Measurements from ENCODE around the gene NBPF3. TPM values are rescaled to one million over a fixed set of nuclear protein-coding genes. Genes with fewer than 3 reads are reported as not detected.
"Not testable (repeated sequence)": the region's sequence is repeated elsewhere in the genome, so short reads cannot be mapped to it uniquely, and the experiment has no call there.

The NBPF3 gene
- total RNA-seq, 1 experiment from 2014 or later: 17.3 TPM

- H3K9me2 ChIP-seq (ENCODE audit: insufficient read depth); H4K20me1 ChIP-seq (ENCODE audit: insufficient read depth); H3K9me3 ChIP-seq (ENCODE audit: control insufficient read depth in 1 of 2, insufficient read depth in 1 of 2, low read depth in 1 of 2, low read length in 2 of 2); POLR2A ChIA-PET; intact Hi-C loops (cut with micrococcal nuclease); BruUV-seq (replicated peaks); H3K36me3 ChIP-seq (ENCODE audit: control insufficient read depth in 1 of 2, insufficient read depth in 2 of 2, low read length in 2 of 2); H3K9ac ChIP-seq (ENCODE audit: low read length); ATAC-seq; CTCF ChIA-PET; RAD21 ChIA-PET (ENCODE audit: low non-redundant PET in 1 of 2, low total read pairs in 2 of 2, uncharacterized antibody in 2 of 2, unreplicated experiment in 2 of 2); H3K79me2 ChIP-seq (ENCODE audit: insufficient read depth, low read length); H3K4me3 ChIP-seq (replicated peaks in 1 of 2; ENCODE audit: low read depth in 1 of 2, low read length in 2 of 2); DNase-seq (ENCODE audit: low read depth, low spot score); H3K27ac ChIP-seq (ENCODE audit: low read depth, low read length); H3K27me3 ChIP-seq (ENCODE audit: insufficient read depth, low read length); H3K4me1 ChIP-seq (ENCODE audit: control insufficient read depth in 1 of 2, insufficient read depth in 2 of 2, low read length in 2 of 2): not testable (repeated sequence)
- Histone ChIP-seq H3K4me2 (ENCODE audit: low read length) (peak overlapping the region; percentile 36), H2AFZ (ENCODE audit: low read depth, low read length, poor library complexity, severe bottlenecking) (peak overlapping the region; percentile 26)
- peak; percentile 43; the same call in 1 of the 2 replicates for TF ChIP-seq FOSL1 (IDR thresholded peaks at IDR 0.05; ENCODE audit: low read depth)
- peak; percentile 29; the same call in 1 of the 2 replicates for TF ChIP-seq JUND (IDR thresholded peaks at IDR 0.05)
Measured at GRCh38 chr1:21401726-21402346, 38.1 kb upstream of the NBPF3 start.

GRCh38 chr1:21406659-21407058, 33.3 kb upstream of the NBPF3 start:
- Histone ChIP-seq H3K36me3 (ENCODE audit: control insufficient read depth in 1 of 2, insufficient read depth in 2 of 2, low read length in 2 of 2) (no peaks in the 10 kb centered on the region), H3K4me1 (ENCODE audit: control insufficient read depth in 1 of 2, insufficient read depth in 2 of 2, low read length in 2 of 2) (peaks cover 0 to 6% of the 10 kb centered on the region in 2 experiments; a peak in 2 of 4 replicates), H2AFZ (ENCODE audit: low read depth, low read length, poor library complexity, severe bottlenecking) (no peak overlapping the region), H3K9me2 (ENCODE audit: insufficient read depth) (no peaks in the 10 kb centered on the region), H3K9ac (ENCODE audit: low read length) (no peak overlapping the region), H3K27me3 (ENCODE audit: insufficient read depth, low read length) (0 out of 2 replicates have a peak, but pooled peaks cover 3% of the 10 kb centered on the region), H3K9me3 (ENCODE audit: control insufficient read depth in 1 of 2, insufficient read depth in 1 of 2, low read depth in 1 of 2, low read length in 2 of 2) (no peaks in the 10 kb centered on the region), H3K4me2 (ENCODE audit: low read length) (no peak overlapping the region), H3K79me2 (ENCODE audit: insufficient read depth, low read length) (no peaks in the 10 kb centered on the region), H4K20me1 (ENCODE audit: insufficient read depth) (no peaks in the 10 kb centered on the region), H3K27ac (ENCODE audit: low read depth, low read length) (no peak overlapping the region), H3K4me3 (replicated peaks in 1 of 2; ENCODE audit: low read depth in 1 of 2, low read length in 2 of 2) (no peak overlapping the region)
- no peak for ATAC-seq
- TF ChIP-seq TCF7L2 (IDR thresholded peaks at IDR 0.05; ENCODE audit: borderline replicate concordance, extremely low read depth, insufficient read depth, insufficient read length): no peak
- no peak for TF ChIP-seq SRF (IDR thresholded peaks at IDR 0.05; ENCODE audit: low read depth)
- no peak for TF ChIP-seq FOSL1 (IDR thresholded peaks at IDR 0.05; ENCODE audit: low read depth)
- no peak for TF ChIP-seq CEBPB (IDR thresholded peaks at IDR 0.05; ENCODE audit: low read depth)
- TF ChIP-seq POLR2A (IDR thresholded peaks at IDR 0.05; ENCODE audit: borderline replicate concordance, extremely low read depth, insufficient read depth, insufficient read length): no peak
- no peak for TF ChIP-seq JUND (IDR thresholded peaks at IDR 0.05)
- no peak for TF ChIP-seq YY1 (IDR thresholded peaks at IDR 0.05; ENCODE audit: extremely low read depth, insufficient replicate concordance, low read depth, low read length)
- TF ChIP-seq, protein P1, sequence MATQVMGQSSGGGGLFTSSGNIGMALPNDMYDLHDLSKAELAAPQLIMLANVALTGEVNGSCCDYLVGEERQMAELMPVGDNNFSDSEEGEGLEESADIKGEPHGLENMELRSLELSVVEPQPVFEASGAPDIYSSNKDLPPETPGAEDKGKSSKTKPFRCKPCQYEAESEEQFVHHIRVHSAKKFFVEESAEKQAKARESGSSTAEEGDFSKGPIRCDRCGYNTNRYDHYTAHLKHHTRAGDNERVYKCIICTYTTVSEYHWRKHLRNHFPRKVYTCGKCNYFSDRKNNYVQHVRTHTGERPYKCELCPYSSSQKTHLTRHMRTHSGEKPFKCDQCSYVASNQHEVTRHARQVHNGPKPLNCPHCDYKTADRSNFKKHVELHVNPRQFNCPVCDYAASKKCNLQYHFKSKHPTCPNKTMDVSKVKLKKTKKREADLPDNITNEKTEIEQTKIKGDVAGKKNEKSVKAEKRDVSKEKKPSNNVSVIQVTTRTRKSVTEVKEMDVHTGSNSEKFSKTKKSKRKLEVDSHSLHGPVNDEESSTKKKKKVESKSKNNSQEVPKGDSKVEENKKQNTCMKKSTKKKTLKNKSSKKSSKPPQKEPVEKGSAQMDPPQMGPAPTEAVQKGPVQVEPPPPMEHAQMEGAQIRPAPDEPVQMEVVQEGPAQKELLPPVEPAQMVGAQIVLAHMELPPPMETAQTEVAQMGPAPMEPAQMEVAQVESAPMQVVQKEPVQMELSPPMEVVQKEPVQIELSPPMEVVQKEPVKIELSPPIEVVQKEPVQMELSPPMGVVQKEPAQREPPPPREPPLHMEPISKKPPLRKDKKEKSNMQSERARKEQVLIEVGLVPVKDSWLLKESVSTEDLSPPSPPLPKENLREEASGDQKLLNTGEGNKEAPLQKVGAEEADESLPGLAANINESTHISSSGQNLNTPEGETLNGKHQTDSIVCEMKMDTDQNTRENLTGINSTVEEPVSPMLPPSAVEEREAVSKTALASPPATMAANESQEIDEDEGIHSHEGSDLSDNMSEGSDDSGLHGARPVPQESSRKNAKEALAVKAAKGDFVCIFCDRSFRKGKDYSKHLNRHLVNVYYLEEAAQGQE (IDR thresholded peaks at IDR 0.05; ENCODE audit: low read depth): no peak
- no peak for TF ChIP-seq ELF1 (IDR thresholded peaks at IDR 0.05; ENCODE audit: borderline replicate concordance, low read depth)
- TF ChIP-seq ZBTB33 (IDR thresholded peaks at IDR 0.05; ENCODE audit: extremely low read depth, insufficient replicate concordance, low read length): no peak
- no peak for TF ChIP-seq SP1 (IDR thresholded peaks at IDR 0.05; ENCODE audit: low read depth)
- TF ChIP-seq RAD21 (IDR thresholded peaks at IDR 0.05; ENCODE audit: low read depth): no peak
- no TSS peak for BruUV-seq (replicated peaks)
- ChIA-PET CTCF (no interaction called here), POLR2A (no interaction called here), RAD21 (ENCODE audit: low non-redundant PET in 1 of 2, low total read pairs in 2 of 2, uncharacterized antibody in 2 of 2, unreplicated experiment in 2 of 2) (no interaction called here)
- no peak for DNase-seq (ENCODE audit: low read depth, low spot score)
- intact Hi-C loops (cut with micrococcal nuclease): no loop called here
